Medulla oblongata (tissue), 1 donor: ENCODE measurements around the gene SUMO3.
A peak's percentile ranks its signal among the peaks of the same experiment; 100 is the strongest.

Experiments
- DNase-seq: peaks from one replicate; pipeline ENCODE4 v3.0.0-alpha.2; 2015; ENCODE audit errors: extremely low spot score

Gene SUMO3

GRCh38 chr21:44803651-44804050, 14.2 kb downstream of the SUMO3 start:
- DNase-seq: no peak

- DNase-seq: no peak
Measured at GRCh38 chr21:44802396-44803153, 15.3 kb downstream of the SUMO3 start.

- DNase-seq: peak; percentile 77
Measured at GRCh38 chr21:44801468-44802395, 16.1 kb downstream of the SUMO3 start, which contains the start of gene UBE2G2. TSS of gene UBE2G2 (minus strand) at chr21:44801820. CDS start at chr21:44801748, 72 bp downstream.

DNA sequence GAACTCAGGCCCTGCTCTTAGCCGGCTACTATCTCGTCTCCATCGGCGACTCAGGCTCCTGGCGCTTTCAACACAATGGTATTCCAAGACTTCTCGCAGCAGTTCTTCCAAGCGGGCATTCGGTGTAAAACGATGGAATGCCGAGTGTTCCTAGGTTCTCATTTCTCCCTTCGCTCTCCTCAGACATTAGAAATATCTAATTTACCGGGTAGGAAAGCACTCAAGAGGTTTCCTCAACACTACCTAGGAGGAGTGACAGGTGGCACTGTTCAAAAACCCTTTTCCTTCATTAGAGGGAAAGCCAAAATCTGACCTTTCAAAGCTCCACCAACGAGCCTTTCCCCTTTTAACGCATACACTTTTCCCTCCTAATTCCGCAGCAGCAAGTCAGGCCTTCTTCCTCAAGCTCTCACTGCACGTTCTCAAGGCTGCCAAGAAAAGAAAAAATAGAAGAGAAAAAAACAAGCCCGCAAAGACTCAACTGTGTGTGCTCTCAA, 16.8 kb downstream of the SUMO3 start:
- peak; percentile 25 for DNase-seq

DNA sequence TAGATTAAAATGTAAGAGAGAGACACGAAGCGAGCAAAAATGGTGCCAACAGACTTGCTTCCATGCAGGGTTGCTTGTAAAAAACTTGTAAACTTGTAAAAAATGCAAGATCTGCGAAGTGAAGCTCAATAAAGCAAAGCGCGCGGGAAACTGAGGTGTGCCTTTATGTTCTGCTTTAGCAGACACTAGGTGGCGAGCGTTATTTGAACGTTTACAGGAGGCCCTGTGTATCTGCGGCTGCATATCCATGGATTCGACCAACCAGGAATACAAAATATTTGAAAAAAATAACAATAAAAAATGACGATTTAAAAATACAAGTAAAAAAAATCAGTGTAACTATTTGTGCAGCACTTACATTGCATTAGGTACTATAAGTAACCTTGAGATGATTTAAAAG, 17.8 kb downstream of the SUMO3 start:
- DNase-seq: no peak

GRCh38 chr21:44799646-44800045, 18.2 kb downstream of the SUMO3 start:
- no peak for DNase-seq

DNA sequence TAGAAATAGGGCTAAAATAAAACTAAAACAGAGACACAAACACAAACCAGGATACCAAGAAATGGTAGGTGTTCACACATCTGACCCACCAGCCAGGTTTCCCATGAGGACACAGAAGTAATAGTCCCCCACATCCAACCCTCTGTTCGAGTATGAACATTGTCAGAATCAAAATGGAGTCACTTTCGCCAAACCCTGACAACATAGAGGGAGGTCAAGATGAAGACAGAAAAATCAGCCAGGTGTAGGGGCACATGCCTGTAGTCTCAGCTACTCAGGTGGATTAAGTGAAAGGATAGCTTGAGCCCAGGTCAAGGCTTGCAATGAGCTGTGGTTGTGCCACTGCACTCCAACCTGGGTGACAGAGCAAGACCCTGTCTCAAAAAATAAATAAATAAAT, 20.1 kb downstream of the SUMO3 start:
- no peak for DNase-seq

DNA sequence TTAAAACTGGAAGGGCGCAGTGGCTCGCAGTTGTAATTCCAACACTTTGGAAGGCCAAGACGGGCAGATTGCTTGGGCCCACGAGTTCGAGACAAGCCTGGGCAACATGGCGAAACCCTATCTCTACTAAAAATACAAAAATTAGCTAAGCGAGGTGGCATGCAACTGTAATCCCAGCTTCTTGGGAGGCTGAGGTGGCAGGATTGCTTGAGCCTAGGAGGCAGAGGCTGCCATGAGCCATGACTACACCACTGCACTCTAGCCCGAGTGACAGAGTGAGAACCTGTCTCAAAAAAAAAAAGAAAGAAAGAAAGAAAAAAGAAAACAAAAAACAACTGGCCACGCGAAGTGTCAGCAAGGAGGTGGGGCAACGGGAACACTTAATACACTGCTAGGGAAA, 22.5 kb downstream of the SUMO3 start:
- DNase-seq: no peak

GRCh38 chr21:44793592-44794374, 24.1 kb downstream of the SUMO3 start:
- no peak for DNase-seq

GRCh38 chr21:44792702-44793591, 24.9 kb downstream of the SUMO3 start:
- peak; percentile 72 for DNase-seq

DNA sequence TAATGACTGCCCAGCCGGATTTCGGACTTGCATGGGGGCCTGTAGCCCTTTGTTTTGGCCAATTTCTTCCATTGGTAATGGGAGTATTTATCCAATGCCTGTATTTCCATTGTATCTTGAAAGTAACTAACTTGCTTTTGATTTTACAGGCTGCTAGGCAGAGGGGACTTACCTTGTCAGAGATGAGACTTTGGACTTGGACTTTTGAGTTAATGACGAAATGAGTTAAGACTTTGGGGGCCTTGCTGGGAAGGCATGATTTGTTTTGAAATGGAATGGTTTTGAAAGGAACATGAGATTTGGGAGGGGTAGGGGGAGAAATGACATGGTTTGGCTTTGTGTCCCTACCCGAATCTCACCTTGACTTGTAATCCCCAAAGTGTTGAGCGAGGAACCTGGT, 25.9 kb downstream of the SUMO3 start:
- DNase-seq: no peak

DNA sequence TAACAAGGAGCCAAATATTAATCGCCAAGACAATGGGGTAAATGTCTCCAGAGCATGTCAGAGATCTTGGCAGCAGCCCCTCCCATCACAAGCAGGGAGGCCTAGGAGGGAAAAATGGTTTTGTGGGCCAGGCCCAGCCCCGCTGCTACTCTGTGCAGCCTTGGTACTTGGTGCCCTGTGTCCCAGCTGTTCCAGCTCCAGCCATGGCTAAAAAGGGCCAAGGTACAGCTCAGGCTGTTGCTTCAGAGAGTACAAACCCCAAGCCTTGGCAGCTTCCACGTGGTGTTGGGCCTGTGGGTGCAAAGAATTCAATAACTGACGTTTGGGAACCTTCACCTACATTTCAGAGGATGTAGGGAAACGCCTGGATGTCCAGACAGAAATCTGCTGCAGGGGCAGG, 26.6 kb downstream of the SUMO3 start:
- no peak for DNase-seq

- DNase-seq: no peak
Measured at GRCh38 chr21:44790368-44790767, 27.5 kb downstream of the SUMO3 start.

DNA sequence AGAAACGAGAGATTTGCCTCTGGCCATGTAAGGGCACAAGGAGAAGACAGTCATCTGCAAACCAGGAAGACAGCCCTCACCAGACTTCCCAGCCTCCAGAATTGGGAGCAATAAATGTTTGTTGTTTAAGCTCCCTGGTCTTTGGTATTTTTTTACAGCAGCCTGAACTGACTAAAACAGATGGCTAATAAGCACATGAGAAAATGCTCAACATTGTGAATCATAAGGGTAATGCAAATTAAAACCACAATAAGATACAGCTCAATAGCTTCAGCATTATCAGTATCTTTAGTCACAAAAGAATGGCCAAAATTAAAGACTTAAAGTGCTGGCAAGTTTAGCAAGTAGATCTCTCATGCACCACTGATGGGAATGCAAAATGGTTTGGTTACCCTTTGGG, 28.0 kb downstream of the SUMO3 start:
- DNase-seq: no peak

DNA sequence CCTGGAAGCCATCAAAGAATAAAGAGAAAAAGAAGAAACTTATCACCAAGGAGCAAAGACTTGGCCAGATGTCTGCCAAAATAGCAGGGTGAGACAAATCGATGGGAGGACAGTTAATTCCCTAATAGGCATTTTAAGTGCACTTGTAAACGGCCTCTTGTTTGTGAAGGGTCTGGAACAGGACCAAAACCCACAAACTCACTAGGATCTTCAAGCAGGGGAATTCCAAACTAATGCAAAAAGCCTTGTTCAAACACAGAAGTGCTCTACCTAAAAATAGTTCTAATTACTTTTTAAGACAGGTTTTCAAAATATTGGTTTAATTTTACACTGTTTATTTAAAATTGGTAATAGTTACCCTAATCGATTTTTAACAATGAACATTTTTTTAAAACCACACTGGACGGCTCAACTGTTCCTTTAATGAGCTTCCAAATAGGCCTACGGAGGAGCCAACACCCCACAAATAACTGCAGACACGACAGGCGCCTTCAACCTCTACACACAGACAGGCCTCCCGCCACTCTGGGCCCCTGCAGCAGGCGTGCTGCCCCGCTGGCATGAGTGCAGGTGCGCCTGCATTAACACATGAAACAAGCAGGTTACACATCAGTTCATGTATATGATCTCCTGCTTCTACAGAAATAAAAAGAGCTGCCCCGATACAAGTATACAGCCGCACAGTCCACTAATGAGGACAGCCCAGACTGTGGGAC, 32.1 kb downstream of the SUMO3 start:
- DNase-seq: no peak

- no peak for DNase-seq
Measured at GRCh38 chr21:44784810-44785209, 33.1 kb downstream of the SUMO3 start.

- DNase-seq: no peak
Measured at GRCh38 chr21:44783020-44783696, 34.7 kb downstream of the SUMO3 start.

- DNase-seq: no peak
Measured at GRCh38 chr21:44780767-44781459, 36.9 kb downstream of the SUMO3 start.

GRCh38 chr21:44780137-44780502, 37.7 kb downstream of the SUMO3 start:
- no peak for DNase-seq
